NCI-H446 (cell line): ENCODE data around the gene GDPD4.
A peak's percentile ranks its signal among the peaks of the same experiment; 100 is the strongest.

Source experiments
- DNase-seq, 2 experiments: peaks; one replicate each; lab custom pipeline; 2025; lab: John Stamatoyannopoulos, UW

Gene GDPD4

DNA sequence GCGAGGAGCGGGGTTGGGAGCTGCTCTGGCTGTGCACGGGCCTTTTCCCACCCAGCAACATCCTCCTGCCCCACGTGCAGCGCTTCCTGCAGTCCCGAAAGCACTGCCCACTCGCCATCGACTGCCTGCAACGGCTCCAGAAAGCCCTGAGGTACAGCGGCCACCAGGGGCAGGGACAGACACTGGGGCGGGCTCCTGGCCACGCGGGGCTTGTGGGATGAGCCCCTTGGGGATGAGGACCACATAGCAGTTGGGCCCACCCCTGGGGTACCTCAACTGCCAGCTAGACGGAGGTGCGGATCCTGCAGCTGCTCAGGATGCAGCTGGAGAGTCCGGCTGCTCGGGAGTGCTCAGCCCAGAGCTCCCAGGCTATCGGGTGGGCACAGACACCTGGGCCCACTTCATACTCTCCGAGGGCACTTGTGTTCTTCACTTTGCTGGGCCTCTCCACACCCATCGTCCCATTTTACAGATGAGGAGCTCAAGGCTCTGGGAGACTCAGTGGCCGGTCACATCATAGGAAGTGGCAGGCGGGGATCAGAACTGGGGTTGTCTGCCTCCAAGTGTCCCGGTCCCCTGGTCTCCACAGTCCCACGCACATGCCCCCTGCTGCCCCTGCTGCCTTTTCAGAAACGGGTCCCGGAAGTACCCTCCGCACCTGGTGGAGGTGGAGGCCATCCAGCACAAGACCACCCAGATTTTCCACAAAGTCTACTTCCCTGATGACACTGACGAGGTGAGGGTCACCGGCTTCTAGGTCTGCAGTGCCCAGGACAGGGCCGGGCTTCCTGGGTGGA, 95.8 kb downstream of the GDPD4 start:
- DNase-seq = no peak

DNA sequence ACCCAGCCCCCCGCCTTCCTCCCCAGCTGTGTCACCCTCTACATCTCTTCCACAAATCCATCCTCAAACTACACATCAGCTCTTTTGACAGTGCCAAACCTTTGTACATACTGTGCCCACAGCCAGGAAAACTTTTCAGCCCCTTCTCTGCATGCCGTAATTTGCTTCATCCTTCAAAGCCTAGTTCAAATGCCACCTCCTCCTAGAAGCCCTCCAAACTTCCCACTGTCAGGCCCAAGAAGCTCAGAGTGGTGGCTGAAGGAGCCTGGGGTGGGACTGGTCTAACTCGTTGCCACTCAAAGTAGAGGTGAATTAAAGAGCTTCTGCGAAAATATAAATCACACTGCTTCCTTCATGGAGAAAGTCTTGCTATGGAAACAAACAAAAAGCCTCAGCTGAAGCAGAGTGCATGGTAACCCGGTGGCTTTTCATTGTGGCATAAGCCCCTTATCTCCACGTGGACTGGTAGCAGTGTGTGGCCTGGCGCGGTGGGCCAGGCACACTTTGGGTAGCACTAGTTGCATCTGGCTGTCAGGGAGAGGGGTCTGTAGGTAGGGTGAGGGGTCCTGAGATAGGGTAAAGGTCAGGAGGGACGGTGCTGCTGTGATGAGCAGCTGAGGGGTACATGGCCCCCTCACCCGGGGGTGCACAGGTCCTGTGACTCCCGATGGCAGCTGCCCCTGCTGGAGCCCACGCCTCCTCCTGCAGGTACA, 96.6 kb downstream of the GDPD4 start:
- DNase-seq = no peak

DNA sequence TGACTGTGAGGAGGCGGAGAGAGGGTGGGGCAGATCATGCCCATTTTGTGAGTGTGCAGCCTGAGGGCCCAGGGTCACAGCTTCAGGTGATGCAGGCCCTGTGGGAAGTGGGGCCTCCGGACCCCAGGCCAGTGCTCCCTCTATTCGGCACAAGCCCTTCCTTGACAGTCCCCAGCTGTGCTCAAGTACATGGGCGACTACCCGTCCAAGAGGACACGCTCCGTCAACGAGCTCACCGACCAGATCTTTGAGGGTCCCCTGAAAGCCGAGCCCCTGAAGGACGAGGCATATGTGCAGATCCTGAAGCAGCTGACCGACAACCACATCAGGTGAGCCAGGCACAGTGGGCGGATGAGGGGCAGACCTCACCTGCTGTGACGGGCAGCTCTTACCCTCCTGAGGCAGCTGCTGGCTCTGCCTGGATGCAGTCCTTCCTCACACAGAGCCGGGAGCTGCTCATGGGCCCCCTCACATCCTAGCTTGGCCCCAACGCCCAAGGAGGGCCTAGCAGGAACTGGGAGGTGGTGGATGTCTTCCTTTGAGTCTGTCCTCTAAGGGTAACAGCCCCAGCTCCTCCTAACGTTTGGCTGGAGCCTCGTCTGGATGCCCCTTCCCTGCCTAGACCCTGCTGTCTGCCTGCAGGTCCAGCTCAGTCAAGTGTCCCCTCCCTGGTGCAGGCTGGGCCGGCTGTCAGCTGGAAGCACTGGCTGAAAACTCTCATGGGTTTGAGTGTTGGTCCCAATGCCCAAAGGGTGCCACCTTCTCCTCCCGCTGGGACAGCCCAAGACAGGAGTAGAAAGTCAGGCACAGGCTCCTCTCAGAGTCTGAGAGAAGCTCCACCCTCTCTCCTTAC, 97.4 kb downstream of the GDPD4 start:
- no peak for DNase-seq

DNA sequence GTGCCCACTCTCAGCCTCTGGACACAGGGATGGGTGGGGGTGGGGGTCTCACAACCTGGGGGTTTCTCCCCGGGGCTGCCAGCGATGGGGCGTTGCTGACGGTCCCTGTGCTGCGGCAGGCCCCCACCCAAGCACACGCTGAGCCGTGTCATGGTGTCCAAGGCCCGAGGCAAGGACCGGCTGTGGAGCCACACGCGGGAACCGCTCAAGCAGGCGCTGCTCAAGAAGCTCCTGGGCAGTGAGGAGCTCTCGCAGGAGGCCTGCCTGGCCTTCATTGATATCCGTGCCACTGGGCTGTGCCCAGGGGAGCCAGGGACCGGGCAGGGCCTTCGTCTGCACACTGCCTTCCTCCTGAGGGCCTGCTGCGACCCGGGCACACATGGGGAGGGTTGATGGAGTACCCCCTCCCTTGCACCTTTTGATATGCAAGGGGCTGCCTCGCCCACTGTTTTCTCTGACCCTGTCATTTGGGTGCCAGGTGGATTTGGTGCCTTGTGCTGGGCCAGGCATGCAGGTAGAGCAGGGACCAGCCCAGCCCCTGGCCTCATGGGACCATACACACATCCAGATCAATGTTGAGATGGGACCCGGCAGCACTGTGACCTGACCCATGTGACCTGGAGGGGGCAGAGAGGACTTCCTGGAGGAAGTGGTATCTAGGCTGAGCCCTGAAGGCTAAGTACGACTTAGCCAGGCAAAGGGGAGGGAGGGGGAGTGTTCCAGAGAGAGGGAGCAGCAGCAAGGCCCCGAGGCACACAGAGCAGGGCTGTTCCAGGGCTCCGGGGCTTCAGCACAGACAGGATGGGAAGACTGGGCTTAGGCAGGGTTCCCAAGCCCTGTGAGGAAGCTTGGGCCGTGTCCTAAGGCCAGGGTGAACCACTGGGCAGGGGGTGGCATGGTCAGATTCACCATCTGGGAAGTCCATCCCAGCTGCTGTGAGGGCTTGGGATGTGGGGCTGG, 98.3 kb downstream of the GDPD4 start:
- DNase-seq = no peak

DNA sequence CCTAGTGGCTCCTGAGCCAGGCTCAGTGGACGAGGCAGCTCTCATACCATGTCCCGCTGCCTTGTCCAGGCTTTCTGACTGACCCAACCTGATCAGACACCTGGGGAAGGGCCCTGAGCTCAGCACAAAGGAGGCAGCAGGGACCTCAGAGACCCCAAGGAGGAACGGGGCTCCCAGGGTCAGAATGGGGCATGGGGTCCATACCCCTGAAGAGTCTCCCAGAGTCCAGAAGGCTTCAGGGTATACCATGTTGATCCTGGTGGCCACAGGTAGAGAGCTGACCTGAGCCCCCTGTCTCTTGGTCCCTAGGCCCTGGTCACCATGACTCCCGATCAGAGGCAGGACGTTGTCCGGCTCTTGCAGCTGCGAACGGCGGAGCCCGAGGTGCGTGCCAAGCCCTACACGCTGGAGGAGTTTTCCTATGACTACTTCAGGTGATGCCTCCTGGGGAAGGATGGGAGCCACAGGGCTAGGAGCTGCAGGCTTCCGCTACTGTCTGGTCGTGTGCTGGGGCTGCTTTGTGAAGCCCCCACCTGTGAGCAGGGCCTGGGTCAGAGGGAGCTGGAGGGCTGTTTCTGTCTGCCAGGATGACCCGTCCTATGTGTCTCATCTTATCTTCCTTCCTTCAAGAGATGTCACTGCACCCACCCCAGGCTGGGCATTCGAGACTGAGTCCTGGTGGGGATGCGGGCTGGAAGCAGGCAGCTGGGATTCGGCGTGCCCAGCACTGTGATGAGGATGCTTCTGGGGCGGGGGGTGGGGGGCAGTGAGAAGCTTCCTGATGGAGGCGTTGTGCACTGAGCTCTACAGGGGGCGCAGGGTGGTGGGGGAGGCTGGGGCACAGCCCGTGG, 99.3 kb downstream of the GDPD4 start:
- no peak for DNase-seq

DNA sequence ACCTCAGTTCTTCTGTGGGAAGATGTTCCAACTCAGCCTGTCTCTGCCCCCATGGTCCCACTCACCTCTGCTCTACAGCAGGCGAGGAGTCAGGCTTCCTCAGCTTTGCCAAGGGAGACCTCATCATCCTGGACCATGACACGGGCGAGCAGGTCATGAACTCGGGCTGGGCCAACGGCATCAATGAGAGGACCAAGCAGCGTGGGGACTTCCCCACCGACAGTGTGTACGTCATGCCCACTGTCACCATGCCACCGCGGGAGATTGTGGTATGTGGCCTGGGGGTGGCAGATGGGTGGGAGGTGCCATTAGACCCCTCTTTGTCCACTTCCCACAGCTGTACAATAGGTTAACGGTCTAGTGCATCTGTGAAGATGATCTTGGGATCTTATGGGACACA, 100.1 kb downstream of the GDPD4 start:
- no peak for DNase-seq

DNA sequence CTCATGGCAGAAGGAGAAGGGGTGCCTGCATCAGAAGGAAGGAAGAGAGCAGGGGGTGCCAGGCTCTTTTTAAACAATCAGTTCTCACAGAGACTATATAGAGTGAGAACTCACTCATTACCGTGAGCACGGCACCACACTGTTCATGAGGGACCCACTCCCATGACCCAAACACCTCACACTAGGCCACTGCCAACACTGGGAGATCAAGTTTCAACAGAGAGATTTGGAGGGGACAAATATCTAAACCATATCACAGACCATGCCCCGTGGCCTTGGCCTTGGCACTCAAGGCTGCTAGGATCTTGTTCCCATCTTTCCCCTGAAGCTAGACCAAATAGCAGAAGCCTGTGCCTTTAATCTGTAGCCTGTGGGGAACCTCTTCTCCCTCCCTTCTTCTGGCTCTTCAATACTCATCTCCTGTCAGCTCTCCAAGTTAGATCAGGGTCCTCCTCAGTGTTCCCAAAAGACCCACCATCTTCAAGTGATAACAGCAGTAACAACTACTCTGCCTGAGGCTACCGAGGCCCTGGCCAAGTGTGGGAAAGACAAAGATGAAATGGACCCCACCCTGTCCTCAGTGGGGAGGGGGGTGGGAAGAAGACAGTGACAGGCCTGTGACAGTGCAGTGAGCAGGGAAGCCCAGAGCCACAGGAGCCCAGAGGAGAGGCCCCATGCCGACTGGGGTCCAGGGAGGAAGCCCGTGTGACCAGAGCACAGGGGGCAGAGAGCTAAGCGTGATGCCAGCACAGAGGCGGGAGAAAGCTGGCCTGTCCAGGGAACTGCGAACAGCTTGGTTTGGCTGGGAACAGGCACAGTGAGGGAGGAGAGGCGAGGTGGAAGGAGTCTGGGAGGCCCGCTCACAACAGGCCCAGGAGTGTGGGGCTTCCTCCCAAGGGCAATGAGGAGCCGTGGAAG, 100.9 kb downstream of the GDPD4 start:
- DNase-seq = no peak

DNA sequence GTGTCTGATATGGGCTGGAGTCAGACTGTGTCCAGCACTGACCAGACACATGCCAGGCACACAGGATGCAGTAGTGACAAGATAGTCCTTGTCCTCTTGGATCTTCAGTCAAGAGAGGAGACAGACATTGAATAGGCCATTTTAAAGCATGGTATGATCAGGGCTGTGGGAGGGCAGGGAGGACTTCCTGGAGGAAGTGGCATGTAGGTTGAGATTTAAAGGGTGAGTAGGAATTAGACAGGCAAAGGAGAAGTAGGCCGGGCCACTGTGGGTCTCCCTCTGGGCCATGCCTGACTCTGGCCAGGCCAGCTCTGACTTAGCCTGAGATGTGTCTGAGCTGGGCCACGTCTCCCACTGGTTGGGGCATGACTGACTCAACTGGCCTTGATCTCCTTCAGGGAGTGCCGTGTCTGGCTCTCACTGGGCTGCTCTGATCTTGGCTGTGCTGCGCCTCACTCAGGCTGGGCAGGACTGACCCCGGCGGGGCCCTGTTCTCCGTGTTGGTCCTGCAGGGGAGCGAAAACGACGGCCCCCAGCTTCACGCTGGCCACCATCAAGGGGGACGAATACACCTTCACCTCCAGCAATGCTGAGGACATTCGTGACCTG, 102.2 kb downstream of the GDPD4 start:
- DNase-seq = no peak

DNA sequence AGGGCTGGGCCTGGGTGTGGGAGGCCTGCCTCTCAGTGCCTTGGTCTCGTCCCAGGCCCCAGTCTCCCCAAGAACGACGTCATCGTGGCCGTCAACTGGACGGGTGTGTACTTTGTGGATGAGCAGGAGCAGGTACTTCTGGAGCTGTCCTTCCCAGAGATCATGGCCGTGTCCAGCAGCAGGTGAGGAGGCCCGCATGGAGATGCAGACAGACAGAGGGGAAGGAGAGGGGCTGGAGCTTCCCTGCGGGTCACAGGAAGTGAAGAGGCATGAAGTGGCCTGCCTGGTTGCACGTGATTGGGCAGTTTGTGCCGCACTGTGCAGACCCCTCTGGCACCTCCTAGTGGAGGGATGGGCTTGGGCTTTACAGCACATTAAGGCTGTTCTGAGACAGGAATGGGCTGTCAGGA, 103.0 kb downstream of the GDPD4 start:
- peak; percentile 21 to 46 for DNase-seq

DNA sequence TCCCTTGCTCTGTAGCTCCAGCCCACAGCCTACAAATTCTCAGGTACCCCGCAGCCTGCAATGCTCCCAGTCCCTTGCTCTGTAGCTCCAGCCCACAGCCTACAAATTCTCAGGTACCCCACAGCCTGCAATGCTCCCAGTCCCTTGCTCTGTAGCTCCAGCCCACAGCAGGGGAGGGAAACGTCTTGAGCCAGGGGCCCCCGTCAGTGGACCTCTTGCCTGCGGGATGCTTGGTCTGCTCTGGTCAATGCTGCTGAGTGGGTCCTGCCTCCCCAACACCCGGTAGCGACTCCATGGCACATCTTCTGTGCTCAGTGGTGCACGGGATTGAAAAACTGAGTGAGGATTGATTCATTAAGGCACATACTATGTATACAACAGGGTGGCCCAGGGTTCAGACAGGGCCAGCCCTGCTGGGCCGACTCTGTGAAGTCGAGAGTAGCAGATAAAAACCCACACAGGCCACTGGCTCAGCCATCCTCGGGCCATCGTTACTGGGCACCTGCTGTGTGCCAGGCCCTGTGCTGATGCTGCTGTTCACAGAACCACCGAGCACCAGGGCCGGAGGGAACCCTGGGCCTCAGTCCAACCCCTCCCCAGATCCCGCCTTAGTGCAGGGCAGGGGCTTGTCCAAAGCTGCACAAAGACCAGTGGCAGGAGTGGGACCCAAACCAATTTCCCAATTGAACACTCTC, 103.7 kb downstream of the GDPD4 start:
- DNase-seq = no peak

DNA sequence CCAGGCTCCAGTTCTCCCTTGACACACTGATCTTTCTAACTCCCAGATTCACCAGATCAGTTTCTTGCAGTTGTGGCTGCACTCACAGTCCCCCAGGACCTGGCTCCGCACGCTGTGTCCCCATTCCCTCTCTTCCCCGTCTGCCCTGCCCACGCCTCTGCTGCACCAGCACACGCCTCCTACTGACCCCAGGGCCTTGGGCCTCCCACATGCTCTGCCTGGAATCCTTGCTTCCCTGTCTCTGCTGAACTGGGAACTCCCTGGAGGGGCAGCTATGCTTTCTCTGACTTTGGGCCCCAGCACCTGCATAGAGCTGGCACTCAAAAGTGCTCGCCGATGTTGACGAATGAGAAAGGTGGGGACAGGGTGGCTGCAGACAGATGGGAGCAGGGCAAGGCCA, 104.5 kb downstream of the GDPD4 start:
- DNase-seq = no peak

DNA sequence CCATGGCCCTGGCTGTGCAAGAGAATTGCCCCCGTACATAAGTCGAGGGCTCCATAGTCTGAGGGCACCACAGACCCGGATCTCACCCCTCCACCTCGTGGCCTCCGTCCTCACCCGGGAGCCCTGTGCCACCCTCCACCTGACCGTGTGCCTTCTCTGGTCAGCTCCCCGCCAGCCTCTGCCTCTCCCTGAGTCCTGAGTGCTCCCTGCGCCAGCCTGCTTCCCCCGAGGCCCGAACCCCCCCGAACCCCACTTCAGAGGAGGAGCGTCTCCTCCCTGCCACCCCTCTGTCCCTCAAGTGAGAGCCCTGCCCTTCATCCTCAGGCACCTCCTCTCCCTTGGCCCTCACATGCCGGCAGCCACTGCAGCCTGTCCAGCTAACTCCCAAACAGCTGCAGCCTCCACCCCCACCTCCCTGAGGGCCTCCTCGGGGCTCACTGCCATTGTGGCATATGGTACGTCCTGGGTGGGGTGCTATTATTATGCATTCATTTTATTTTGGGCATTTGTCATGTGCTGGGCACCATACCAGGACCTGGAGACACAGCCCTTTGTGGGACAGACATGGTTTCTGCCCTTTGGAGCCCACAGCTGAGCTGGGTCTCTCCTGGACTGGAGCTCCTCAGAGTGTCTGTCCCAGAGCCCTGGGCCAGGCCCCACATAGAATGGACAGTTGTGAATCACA, 106.3 kb downstream of the GDPD4 start:
- peak; percentile 51 to 90 for DNase-seq

DNA sequence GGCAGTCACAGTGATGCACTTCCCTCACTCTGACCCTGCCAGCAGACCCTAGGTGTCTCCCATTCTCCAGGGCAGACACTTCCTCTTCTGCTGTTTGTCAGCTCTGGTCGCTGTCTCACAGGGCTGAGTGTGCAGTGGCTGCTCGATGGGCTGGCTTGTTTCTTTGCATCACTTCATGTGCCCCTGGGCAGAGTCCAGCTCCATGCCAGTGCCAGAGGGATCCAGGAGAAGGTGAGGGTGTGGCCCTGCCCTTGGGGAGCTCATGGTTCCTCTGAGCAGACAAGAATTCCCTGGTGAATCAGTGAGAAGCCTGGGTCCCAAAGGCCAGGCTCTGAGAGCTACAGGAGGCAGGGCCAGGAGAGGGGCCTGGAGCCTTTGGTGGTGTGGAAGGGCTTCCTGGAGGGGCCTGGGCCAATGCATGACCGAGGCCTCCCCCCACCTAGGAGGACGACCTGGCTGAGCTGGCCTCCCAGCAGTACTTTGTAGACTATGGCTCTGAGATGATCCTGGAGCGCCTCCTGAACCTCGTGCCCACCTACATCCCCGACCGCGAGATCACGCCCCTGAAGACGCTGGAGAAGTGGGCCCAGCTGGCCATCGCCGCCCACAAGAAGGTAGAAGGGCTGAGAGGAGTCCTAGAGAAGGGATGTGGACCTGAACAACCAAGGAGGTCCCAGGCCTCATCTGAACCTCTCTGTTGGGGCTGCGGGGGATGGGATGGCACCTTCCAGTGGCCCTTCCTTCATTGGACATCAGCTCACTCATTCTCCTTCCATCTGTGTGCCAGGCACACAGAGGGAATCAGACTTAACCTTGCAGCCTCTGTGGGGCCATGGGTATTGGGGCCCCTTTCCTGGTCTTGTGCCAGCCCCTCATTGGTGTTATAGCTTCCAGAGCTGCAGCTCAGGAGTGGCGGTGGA, 107.3 kb downstream of the GDPD4 start:
- no peak for DNase-seq

DNA sequence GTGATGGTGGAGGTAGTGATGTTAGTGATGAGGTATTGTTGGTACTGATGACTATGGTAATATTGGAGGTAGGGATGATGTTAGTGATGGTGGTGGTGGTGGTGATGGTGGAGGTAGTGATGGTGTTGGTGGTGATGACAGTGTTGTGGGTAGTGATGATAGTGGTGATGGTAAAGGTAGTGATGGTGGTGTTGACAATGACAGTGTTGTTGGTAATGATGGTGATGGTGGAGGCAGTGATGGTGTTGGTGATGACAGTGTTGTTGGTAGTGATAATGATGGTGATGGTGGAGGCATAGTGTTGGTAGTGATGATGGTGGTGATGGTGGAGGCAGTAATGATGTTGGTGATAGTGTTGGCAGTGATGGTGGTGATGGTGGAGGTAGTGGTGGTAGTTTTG, 108.3 kb downstream of the GDPD4 start:
- no peak for DNase-seq

DNA sequence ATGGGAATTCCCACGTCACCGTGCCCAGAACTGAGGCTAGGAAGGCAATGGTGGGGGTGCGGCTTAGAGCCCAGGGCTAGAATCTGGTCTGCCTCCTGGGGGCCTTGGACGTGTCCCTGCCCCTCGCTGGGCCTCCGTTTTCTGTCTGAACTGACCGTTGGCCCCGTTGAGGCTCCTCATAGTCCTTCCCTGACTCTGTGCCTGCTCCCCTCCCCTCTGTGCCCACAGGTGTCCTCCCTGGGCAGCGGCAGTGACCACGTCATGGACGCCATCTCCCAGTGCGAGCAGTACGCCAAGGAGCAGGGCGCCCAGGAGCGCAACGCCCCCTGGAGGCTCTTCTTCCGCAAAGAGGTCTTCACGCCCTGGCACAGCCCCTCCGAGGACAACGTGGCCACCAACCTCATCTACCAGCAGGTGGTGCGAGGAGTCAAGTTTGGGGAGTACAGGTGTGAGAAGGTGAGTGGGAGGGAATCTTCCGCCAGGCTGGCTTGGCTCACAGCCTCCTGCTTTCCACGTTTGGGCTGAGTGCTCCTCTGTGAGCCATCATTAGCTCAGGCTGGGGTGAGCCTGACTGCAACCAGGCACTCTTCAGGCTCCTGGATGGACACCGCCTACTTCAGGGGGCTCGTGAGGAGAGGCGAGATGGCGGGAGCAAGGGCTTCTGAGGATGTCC, 109.5 kb downstream of the GDPD4 start:
- DNase-seq = no peak

DNA sequence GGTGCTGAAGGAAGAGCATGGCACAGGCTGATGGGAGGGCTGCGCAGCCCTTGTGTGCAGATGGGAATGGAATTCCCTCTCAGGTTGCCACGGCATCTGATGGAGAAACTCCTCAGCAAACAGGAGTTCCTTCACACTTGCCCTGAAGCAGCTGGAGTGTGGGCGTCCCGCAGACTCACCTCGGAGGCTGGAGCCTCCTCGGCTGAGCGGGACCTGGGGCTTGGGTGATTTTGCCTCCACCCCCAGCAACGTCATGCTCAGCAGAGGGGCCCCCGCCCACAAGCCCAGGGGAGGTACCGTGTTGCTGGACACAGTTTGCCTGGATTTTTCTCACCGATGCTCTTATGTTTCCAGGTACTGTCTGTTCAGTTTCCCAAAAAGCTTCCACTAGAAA, 110.1 kb downstream of the GDPD4 start:
- no peak for DNase-seq
